ENCODE measurements around the gene GRIN1. TPM values are rescaled to one million over a fixed set of nuclear protein-coding genes. Genes with fewer than 3 reads are reported as not detected.
A peak's percentile ranks its signal among the peaks of the same experiment; 100 is the strongest.

Gene GRIN1
- total and polyA plus RNA-seq, 2 of the 13 experiments (the other 11 are each of a cell fraction or from before 2014, with no cell fraction given) = 0.13 TPM; not detected in 1

DNA sequence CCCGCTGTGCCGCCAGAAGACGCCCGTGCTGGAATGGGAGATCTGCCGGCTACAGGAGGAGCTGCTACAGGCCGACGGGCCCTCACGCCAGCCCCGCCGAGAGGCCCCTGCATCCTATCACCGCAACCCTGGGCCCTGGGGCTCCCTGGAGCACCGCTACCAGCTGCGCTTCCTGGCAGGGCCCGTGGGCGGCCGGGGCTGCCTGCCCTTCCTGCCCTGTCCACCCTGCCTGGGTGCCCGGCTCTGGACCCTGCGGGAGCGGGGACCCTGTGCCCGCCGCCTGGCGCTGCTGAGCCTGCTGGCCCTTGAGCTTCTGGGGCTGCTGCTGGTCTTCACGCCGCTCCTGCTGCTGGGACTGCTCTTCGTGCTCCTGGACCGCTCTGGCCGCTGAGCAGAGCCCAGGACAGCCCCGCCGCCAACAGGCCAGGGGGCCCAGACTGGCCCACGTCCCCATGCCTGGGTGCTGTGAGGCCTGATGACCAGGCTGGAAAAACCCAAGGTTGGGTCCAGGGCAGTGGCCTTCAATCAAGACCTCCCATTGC, 79.3 kb downstream of the GRIN1 start (continued):
- TF ChIP-seq HNF4A (CRISPR knock-in tag; IDR thresholded peaks at IDR 0.05) (no peak), SAFB2 (CRISPR knock-in tag; IDR thresholded peaks at IDR 0.05; ENCODE audit: borderline replicate concordance, low read depth) (no peak; the same call in 1 of the 2 replicates), ZNF282 (IDR thresholded peaks at IDR 0.05; ENCODE audit: partially characterized antibody) (no peak), NPAS2 (CRISPR knock-in tag; IDR thresholded peaks at IDR 0.05; ENCODE audit: borderline replicate concordance) (no peak), ARNT2 (CRISPR knock-in tag; IDR thresholded peaks at IDR 0.05; ENCODE audit: low read depth) (no peak), FOSL2 (CRISPR knock-in tag; IDR thresholded peaks at IDR 0.05) (no peak), ZNF253 (CRISPR knock-in tag; IDR thresholded peaks at IDR 0.05; ENCODE audit: borderline replicate concordance) (no peak)
- TF ChIP-seq, protein P1, sequence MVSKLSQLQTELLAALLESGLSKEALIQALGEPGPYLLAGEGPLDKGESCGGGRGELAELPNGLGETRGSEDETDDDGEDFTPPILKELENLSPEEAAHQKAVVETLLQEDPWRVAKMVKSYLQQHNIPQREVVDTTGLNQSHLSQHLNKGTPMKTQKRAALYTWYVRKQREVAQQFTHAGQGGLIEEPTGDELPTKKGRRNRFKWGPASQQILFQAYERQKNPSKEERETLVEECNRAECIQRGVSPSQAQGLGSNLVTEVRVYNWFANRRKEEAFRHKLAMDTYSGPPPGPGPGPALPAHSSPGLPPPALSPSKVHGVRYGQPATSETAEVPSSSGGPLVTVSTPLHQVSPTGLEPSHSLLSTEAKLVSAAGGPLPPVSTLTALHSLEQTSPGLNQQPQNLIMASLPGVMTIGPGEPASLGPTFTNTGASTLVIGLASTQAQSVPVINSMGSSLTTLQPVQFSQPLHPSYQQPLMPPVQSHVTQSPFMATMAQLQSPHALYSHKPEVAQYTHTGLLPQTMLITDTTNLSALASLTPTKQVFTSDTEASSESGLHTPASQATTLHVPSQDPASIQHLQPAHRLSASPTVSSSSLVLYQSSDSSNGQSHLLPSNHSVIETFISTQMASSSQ (IDR thresholded peaks at IDR 0.05; ENCODE audit: low read depth) = no peak
- TF ChIP-seq, protein P1 (CRISPR knock-in tag; IDR thresholded peaks at IDR 0.05; ENCODE audit: borderline replicate concordance) = 0 out of 2 replicates have a peak, but pooled peaks have one; percentile 3
- TF ChIP-seq, protein P2, sequence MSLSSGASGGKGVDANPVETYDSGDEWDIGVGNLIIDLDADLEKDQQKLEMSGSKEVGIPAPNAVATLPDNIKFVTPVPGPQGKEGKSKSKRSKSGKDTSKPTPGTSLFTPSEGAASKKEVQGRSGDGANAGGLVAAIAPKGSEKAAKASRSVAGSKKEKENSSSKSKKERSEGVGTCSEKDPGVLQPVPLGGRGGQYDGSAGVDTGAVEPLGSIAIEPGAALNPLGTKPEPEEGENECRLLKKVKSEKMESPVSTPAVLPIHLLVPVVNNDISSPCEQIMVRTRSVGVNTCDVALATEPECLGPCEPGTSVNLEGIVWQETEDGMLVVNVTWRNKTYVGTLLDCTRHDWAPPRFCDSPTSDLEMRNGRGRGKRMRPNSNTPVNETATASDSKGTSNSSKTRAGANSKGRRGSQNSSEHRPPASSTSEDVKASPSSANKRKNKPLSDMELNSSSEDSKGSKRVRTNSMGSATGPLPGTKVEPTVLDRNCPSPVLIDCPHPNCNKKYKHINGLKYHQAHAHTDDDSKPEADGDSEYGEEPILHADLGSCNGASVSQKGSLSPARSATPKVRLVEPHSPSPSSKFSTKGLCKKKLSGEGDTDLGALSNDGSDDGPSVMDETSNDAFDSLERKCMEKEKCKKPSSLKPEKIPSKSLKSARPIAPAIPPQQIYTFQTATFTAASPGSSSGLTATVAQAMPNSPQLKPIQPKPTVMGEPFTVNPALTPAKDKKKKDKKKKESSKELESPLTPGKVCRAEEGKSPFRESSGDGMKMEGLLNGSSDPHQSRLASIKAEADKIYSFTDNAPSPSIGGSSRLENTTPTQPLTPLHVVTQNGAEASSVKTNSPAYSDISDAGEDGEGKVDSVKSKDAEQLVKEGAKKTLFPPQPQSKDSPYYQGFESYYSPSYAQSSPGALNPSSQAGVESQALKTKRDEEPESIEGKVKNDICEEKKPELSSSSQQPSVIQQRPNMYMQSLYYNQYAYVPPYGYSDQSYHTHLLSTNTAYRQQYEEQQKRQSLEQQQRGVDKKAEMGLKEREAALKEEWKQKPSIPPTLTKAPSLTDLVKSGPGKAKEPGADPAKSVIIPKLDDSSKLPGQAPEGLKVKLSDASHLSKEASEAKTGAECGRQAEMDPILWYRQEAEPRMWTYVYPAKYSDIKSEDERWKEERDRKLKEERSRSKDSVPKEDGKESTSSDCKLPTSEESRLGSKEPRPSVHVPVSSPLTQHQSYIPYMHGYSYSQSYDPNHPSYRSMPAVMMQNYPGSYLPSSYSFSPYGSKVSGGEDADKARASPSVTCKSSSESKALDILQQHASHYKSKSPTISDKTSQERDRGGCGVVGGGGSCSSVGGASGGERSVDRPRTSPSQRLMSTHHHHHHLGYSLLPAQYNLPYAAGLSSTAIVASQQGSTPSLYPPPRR (CRISPR knock-in tag; IDR thresholded peaks at IDR 0.05; ENCODE audit: borderline replicate concordance) = no peak
- TF ChIP-seq, protein P3, sequence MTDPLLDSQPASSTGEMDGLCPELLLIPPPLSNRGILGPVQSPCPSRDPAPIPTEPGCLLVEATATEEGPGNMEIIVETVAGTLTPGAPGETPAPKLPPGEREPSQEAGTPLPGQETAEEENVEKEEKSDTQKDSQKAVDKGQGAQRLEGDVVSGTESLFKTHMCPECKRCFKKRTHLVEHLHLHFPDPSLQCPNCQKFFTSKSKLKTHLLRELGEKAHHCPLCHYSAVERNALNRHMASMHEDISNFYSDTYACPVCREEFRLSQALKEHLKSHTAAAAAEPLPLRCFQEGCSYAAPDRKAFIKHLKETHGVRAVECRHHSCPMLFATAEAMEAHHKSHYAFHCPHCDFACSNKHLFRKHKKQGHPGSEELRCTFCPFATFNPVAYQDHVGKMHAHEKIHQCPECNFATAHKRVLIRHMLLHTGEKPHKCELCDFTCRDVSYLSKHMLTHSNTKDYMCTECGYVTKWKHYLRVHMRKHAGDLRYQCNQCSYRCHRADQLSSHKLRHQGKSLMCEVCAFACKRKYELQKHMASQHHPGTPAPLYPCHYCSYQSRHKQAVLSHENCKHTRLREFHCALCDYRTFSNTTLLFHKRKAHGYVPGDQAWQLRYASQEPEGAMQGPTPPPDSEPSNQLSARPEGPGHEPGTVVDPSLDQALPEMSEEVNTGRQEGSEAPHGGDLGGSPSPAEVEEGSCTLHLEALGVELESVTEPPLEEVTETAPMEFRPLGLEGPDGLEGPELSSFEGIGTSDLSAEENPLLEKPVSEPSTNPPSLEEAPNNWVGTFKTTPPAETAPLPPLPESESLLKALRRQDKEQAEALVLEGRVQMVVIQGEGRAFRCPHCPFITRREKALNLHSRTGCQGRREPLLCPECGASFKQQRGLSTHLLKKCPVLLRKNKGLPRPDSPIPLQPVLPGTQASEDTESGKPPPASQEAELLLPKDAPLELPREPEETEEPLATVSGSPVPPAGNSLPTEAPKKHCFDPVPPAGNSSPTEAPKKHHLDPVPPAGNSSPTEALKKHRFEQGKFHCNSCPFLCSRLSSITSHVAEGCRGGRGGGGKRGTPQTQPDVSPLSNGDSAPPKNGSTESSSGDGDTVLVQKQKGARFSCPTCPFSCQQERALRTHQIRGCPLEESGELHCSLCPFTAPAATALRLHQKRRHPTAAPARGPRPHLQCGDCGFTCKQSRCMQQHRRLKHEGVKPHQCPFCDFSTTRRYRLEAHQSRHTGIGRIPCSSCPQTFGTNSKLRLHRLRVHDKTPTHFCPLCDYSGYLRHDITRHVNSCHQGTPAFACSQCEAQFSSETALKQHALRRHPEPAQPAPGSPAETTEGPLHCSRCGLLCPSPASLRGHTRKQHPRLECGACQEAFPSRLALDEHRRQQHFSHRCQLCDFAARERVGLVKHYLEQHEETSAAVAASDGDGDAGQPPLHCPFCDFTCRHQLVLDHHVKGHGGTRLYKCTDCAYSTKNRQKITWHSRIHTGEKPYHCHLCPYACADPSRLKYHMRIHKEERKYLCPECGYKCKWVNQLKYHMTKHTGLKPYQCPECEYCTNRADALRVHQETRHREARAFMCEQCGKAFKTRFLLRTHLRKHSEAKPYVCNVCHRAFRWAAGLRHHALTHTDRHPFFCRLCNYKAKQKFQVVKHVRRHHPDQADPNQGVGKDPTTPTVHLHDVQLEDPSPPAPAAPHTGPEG (CRISPR knock-in tag; IDR thresholded peaks at IDR 0.05) = no peak

All from HepG2 (cell line).